HepG2 (cell line): ENCODE data around the gene PLEKHA3. TPM values are rescaled to one million over a fixed set of nuclear protein-coding genes. Genes with fewer than 3 reads are reported as not detected.

Experiments
- CBX1 ChIP-seq: IDR thresholded peaks from one replicate; pipeline ENCODE4 v1.6.1; 2016; ENCODE audit warnings: antibody characterized with exemption, low read depth
- KDM5A ChIP-seq: fragments of 200-600 bp; sonication (generic); IDR thresholded peaks from 2 replicates; pipeline ENCODE4 v1.7.0; 2018; ENCODE audit warnings: antibody characterized with exemption, mild to moderate bottlenecking, low read length, borderline replicate concordance
- MXI1 ChIP-seq: IDR thresholded peaks from 3 replicates; pipeline ENCODE4 v1.6.1; 2012; ENCODE audit warnings: low read depth, low read length, inconsistent platforms, borderline replicate concordance
- REXO4 ChIP-seq: sonication (generic); formaldehyde crosslinking; IDR thresholded peaks from 2 replicates; pipeline ENCODE4 v1.8.0; 2022; ENCODE audit warnings: missing genetic modification reagents, mild to moderate bottlenecking, borderline replicate concordance
- STAG1 ChIP-seq: sonication (generic); formaldehyde crosslinking; IDR thresholded peaks from 2 replicates; pipeline ENCODE4 v1.4.0; 2020; ENCODE audit warnings: missing genetic modification reagents
- ZNF263 ChIP-seq: sonication (generic); formaldehyde crosslinking; IDR thresholded peaks from 2 replicates; pipeline ENCODE4 v1.4.0; 2020; ENCODE audit warnings: missing genetic modification reagents
- polyA plus RNA-seq, 8 experiments: library from polyadenylated mRNA; depleted of rRNA in 3 of 8; stranded (reverse) in 7 of 8; unstranded in 1 of 8; fragments of >200 nt; fragmentation: Illumina TruSeq in 4 of 8; extraction: Trizol in 4 of 8; gene quantifications; 2 replicates each; pipeline versions ENCODE4 v1.2.1 to v1.2.3, GENCODE V29; 2011 to 2016; ENCODE audit warnings: low read depth in 4 of 8, missing spikeins in 1 of 8, mixed read lengths in 1 of 8; ENCODE audit not compliant: insufficient read depth in 1 of 8
- total RNA-seq, 5 experiments: library from RNA; depleted of rRNA; stranded (reverse); fragments of >200 nt; fragmentation: Illumina TruSeq; extraction: Trizol; gene quantifications; 2 replicates each; pipeline ENCODE4 v1.2.3, GENCODE V29; 2016; ENCODE audit warnings: low read depth in 1 of 5
- TF ChIP-seq, protein P1 (sequence below): sonication (generic); formaldehyde crosslinking; IDR thresholded peaks from one replicate; pipeline ENCODE4 v1.5.1; 2020; ENCODE audit warnings: mild to moderate bottlenecking, missing genetic modification reagents; ENCODE audit errors: not compliant biosample characterization
- TF ChIP-seq, protein P2 (sequence below): sonication (generic); formaldehyde crosslinking; IDR thresholded peaks from 2 replicates; pipeline ENCODE4 v1.4.0; 2020; ENCODE audit warnings: missing genetic modification reagents; ENCODE audit errors: not compliant biosample characterization
- TF ChIP-seq, protein P3 (sequence below): IDR thresholded peaks from 2 replicates; pipeline ENCODE4 v1.6.1; 2016; ENCODE audit warnings: low read depth
- TF ChIP-seq, protein P4 (sequence below): sonication (generic); formaldehyde crosslinking; IDR thresholded peaks from 2 replicates; pipeline ENCODE4 v1.4.0; 2020; ENCODE audit warnings: missing genetic modification reagents, borderline replicate concordance

The PLEKHA3 gene
- total and polyA plus RNA-seq, 2 of the 13 experiments (the other 11 are each of a cell fraction or from before 2014, with no cell fraction given): 11.7 to 23.1 TPM

DNA sequence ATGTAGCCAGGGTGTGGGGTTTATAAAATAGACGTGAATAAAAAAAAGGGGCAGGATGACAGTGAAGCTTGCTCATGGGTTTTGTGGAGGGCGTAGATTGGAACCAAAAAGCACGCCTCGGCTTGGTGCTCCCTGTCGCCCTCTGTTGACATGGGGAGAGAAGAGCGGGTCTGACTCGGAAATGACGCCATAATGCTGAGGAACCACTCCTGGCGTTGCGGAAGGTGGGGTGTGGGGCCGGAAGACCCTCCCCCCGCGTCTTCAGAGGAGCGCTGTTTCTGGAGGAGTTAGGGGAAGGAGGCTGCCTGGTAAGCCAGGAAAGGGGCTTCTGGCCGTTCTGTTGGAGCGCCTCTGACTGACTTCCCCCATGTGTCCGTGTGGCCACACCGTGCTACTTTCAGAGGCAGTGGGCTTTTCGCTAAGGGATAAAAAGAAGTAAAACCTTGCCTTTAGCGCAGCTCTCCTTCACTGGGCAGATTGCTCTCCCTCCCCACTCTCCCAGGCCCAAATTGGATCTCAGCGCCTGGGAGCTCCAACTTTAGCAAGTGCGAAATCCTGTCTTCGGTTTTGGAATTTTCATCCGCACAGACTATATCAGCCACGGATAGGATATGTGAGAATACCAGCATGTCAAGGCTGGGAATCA, 42.8 kb downstream of the PLEKHA3 start (continued):
- TF ChIP-seq, protein P1, sequence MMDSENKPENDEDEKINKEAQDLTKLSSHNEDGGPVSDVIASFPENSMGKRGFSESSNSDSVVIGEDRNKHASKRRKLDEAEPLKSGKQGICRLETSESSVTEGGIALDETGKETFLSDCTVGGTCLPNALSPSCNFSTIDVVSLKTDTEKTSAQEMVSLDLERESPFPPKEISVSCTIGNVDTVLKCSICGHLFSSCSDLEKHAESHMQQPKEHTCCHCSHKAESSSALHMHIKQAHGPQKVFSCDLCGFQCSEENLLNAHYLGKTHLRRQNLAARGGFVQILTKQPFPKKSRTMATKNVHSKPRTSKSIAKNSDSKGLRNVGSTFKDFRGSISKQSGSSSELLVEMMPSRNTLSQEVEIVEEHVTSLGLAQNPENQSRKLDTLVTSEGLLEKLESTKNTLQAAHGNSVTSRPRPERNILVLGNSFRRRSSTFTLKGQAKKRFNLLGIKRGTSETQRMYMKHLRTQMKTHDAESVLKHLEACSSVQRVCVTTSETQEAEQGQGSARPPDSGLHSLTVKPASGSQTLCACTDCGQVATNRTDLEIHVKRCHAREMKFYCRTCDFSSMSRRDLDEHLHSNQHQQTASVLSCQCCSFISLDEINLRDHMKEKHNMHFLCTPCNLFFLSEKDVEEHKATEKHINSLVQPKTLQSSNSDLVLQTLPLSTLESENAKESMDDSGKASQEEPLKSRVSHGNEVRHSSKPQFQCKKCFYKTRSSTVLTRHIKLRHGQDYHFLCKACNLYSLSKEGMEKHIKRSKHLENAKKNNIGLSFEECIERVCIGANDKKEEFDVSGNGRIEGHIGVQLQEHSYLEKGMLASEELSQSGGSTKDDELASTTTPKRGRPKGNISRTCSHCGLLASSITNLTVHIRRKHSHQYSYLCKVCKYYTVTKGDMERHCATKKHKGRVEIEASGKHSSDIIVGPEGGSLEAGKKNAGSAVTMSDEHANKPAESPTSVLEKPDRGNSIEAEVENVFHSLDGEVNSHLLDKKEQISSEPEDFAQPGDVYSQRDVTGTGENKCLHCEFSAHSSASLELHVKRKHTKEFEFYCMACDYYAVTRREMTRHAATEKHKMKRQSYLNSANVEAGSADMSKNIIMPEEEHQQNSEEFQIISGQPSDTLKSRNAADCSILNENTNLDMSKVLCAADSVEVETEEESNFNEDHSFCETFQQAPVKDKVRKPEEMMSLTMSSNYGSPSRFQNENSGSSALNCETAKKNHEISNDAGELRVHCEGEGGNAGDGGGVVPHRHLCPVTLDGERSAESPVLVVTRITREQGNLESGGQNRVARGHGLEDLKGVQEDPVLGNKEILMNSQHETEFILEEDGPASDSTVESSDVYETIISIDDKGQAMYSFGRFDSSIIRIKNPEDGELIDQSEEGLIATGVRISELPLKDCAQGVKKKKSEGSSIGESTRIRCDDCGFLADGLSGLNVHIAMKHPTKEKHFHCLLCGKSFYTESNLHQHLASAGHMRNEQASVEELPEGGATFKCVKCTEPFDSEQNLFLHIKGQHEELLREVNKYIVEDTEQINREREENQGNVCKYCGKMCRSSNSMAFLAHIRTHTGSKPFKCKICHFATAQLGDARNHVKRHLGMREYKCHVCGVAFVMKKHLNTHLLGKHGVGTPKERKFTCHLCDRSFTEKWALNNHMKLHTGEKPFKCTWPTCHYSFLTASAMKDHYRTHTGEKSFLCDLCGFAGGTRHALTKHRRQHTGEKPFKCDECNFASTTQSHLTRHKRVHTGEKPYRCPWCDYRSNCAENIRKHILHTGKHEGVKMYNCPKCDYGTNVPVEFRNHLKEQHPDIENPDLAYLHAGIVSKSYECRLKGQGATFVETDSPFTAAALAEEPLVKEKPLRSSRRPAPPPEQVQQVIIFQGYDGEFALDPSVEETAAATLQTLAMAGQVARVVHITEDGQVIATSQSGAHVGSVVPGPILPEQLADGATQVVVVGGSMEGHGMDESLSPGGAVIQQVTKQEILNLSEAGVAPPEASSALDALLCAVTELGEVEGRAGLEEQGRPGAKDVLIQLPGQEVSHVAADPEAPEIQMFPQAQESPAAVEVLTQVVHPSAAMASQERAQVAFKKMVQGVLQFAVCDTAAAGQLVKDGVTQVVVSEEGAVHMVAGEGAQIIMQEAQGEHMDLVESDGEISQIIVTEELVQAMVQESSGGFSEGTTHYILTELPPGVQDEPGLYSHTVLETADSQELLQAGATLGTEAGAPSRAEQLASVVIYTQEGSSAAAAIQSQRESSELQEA (CRISPR knock-in tag): no peak
- TF ChIP-seq STAG1 (CRISPR knock-in tag) (peak; percentile 50), ZNF263 (CRISPR knock-in tag) (0 out of 2 replicates have a peak, but pooled peaks have one; percentile 14), REXO4 (CRISPR knock-in tag) (0 out of 2 replicates have a peak, but pooled peaks have one; percentile 38), MXI1 (peak; percentile 39; the same call in 1 of the 3 replicates), KDM5A (peak; percentile 49; the same call in 1 of the 2 replicates), CBX1 (peak; percentile 38)
- TF ChIP-seq, protein P2, sequence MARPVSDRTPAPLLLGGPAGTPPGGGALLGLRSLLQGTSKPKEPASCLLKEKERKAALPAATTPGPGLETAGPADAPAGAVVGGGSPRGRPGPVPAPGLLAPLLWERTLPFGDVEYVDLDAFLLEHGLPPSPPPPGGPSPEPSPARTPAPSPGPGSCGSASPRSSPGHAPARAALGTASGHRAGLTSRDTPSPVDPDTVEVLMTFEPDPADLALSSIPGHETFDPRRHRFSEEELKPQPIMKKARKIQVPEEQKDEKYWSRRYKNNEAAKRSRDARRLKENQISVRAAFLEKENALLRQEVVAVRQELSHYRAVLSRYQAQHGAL (CRISPR knock-in tag): no peak
- TF ChIP-seq, protein P3, sequence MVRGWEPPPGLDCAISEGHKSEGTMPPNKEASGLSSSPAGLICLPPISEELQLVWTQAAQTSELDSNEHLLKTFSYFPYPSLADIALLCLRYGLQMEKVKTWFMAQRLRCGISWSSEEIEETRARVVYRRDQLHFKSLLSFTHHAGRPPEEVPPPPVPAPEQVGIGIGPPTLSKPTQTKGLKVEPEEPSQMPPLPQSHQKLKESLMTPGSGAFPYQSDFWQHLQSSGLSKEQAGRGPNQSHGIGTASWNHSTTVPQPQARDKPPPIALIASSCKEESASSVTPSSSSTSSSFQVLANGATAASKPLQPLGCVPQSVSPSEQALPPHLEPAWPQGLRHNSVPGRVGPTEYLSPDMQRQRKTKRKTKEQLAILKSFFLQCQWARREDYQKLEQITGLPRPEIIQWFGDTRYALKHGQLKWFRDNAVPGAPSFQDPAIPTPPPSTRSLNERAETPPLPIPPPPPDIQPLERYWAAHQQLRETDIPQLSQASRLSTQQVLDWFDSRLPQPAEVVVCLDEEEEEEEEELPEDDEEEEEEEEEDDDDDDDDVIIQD (CRISPR knock-in tag): peak; percentile 82; the same call in 1 of the 2 replicates
- TF ChIP-seq, protein P4, sequence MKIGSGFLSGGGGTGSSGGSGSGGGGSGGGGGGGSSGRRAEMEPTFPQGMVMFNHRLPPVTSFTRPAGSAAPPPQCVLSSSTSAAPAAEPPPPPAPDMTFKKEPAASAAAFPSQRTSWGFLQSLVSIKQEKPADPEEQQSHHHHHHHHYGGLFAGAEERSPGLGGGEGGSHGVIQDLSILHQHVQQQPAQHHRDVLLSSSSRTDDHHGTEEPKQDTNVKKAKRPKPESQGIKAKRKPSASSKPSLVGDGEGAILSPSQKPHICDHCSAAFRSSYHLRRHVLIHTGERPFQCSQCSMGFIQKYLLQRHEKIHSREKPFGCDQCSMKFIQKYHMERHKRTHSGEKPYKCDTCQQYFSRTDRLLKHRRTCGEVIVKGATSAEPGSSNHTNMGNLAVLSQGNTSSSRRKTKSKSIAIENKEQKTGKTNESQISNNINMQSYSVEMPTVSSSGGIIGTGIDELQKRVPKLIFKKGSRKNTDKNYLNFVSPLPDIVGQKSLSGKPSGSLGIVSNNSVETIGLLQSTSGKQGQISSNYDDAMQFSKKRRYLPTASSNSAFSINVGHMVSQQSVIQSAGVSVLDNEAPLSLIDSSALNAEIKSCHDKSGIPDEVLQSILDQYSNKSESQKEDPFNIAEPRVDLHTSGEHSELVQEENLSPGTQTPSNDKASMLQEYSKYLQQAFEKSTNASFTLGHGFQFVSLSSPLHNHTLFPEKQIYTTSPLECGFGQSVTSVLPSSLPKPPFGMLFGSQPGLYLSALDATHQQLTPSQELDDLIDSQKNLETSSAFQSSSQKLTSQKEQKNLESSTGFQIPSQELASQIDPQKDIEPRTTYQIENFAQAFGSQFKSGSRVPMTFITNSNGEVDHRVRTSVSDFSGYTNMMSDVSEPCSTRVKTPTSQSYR (CRISPR knock-in tag): peak; percentile 41; the same call in 1 of the 2 replicates
